Medulla oblongata (tissue), 1 donor: ENCODE measurements around the gene ZSWIM6.
"Not testable (repeated sequence)": the region's sequence is repeated elsewhere in the genome, so short reads cannot be mapped to it uniquely, and the experiment has no call there.

Experiments used
- DNase-seq: peaks from one replicate; pipeline ENCODE4 v3.0.0-alpha.2; 2015; ENCODE audit errors: extremely low spot score

The ZSWIM6 gene

GRCh38 chr5:61363401-61364114 lies 31.5 kb downstream of the ZSWIM6 start:
- DNase-seq: no peak

- no peak for DNase-seq
Observed at GRCh38 chr5:61366497-61367240, 34.6 kb downstream of the ZSWIM6 start.

- no peak for DNase-seq
Observed at GRCh38 chr5:61370506-61370905, 38.4 kb downstream of the ZSWIM6 start.

- no peak for DNase-seq
Observed at GRCh38 chr5:61371474-61371873, 39.4 kb downstream of the ZSWIM6 start.

DNA sequence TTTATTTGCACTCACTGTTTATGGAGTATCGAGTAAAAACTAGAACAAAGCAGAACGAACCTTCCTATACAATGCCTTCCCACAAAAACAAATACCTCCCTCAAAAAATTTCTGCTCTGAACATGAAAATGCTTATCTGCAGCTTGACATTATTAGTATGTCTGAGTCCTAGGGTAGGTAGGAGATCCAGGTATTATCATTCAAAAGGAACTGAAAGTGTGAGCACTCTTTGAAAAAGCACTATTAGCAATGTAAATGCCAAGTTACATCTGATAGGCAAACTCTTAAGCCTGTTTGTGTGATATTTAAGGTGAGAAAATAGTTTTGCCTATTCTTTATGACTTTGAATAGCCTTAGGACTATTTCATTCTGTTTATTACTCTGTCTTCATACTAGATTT lies 47.6 kb downstream of the ZSWIM6 start:
- DNase-seq: no peak

- DNase-seq: no peak
Observed at GRCh38 chr5:61381968-61382367, 49.9 kb downstream of the ZSWIM6 start.

- no peak for DNase-seq
Observed at GRCh38 chr5:61385627-61386026, 53.6 kb downstream of the ZSWIM6 start.

DNA sequence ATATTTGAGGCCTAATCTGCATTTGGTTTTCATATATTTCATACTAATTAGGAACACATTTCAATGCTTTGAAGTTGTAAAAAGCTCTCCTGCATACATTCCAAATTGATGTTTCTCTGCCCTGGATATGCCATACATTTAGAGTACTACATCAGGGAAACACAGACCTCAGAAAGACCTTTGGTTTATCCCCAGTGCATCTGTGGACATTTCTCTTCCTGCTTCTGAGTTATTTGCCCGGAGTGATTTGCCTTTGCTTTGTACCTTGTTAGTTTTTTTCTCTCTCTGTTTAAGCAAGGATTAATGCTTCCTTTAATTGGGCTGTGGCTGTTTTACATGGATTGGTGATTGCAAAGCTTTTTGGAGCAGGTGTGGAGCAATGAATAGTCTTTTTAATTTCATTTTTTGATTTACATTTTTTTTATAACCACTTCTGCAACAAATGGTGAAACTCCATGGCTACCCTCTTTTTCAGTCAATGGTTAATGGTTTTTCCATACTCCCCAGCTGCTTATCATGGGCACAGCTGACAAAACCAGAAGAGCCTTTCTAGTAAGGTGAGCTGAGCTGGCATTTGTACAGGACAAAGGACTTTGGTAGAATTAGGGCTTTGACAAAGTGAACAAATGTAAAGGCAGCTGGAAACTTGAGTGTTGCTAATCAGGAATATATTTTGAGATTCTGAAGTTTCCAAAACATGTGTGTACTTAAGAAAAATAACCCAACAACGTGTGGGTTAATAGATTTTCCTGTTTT lies 54.2 kb downstream of the ZSWIM6 start:
- DNase-seq: no peak

DNA sequence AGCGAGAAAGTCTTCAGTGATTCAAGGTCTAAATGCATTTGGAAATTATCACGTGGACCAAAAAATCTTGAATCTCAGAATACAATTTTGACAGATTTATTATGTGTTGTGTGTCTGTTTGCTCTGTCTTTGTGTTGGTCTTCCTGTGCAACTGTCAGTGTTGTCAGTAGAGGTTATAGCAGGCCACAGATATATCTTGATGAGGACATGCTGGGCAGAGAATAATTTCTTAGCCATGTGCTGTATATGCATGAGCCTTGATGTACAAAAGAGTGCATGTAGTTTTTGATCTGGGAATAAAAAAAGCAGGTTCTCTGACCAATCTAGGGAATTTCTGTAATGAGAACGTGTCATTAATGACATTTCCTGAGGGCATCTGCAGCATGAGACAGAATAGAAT lies 57.6 kb downstream of the ZSWIM6 start:
- DNase-seq: no peak

DNA sequence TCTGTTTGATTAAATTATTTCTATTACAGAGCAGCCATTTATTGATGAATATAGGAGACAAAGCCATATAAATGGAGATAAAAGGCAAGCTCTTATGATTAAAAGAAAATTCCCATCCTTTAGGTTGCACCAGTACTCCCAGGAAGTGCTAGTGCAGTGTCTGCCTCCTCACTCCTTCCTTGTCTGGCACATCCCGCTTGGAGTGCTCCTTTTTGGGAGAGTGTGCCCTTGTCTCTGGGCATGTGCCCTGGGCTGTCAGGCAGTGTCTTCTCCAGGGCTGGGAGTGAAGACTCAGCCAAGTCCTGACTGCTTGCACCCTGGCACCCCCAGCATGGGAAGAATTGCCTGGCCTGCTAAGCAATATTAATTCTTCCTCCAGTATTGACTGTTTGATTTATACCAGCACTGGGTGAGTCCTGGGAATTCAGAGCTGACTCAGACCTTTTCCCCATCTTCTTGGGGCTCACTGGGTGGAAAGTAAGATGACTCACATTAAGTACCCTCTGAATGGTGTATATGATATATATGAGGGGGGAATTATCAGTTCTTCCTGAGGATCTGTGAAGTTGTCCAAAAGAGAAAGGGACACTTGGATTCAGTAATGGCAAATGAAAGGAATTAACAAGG lies 62.1 kb downstream of the ZSWIM6 start:
- DNase-seq: no peak

DNA sequence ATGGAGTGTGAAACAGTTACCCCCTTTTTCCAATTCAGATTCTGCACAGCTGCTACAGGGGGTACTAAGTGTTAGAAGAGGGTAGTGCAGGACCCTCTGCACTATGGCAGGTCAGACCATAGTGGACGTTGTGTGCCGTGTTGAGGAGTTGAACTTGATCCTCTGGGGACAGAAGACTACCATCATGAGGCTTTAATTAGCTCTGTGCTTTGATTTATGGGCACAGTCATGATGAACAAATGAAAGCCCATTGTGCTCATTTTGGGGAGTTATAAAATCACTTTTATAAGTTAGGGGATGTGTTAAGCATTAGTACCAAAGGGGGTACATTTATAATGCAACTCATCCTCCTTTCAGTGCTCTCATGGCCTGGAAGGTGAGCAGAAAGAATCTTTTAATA lies 62.7 kb downstream of the ZSWIM6 start:
- DNase-seq: no peak

DNA sequence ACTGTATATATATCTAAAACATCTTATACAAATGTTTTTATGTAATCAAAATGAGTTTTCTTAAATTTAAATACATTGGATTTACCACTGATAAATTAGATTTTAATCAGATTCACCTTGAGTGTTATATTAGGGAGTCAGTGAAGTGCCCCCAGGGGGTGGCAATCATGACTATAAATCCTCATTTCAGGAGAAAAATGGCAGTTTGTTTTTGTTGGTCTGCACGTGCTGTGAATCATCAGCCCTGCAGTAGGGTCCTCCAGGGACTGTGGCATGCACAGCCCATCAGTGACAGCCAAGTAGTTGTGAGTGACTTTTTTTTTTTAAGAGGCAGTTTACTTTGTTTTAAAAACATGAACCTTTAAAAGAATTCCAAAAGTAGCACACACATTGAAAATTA lies 65.2 kb downstream of the ZSWIM6 start:
- no peak for DNase-seq

GRCh38 chr5:61397937-61398336 lies 65.9 kb downstream of the ZSWIM6 start:
- DNase-seq: no peak

DNA sequence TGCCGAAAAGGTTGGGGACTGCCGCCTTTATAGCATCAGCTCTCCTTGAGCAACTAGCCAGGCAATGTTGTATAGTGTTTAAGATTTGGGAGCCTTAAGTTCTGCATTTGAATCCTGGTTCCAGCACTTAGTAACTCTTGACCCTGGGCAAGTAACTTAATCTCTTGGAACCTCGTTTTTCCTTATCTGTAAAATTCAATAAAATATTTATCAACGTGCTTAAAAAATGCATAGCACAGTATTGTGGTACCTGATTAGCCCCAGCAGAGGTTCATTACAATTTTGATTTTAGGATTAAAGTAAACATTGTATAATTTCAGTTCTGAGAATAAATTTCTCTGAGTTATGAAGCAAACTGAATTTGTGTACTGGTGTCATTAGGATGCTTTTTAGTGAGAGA lies 66.4 kb downstream of the ZSWIM6 start:
- DNase-seq: no peak

- DNase-seq: no peak
Observed at GRCh38 chr5:61399679-61400078, 67.6 kb downstream of the ZSWIM6 start.

DNA sequence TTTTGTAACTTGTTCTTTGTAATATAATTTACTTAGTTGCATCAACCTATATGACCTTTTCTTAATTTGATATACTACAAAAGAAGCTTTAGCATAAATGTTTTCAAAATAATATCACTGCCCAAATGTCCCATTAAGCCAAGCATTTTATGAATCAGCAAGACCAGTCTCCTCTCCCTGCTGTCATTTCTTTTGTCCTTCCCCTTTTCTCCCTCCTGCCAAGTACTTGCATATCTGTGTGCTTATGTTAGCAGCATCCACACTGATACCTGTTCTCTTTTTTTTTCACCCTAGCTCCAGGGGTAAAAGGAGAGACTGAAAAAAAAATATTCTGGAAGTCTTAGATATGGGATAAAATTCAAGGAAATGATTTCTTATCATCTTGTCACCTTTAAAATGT lies 69.7 kb downstream of the ZSWIM6 start:
- DNase-seq: no peak

DNA sequence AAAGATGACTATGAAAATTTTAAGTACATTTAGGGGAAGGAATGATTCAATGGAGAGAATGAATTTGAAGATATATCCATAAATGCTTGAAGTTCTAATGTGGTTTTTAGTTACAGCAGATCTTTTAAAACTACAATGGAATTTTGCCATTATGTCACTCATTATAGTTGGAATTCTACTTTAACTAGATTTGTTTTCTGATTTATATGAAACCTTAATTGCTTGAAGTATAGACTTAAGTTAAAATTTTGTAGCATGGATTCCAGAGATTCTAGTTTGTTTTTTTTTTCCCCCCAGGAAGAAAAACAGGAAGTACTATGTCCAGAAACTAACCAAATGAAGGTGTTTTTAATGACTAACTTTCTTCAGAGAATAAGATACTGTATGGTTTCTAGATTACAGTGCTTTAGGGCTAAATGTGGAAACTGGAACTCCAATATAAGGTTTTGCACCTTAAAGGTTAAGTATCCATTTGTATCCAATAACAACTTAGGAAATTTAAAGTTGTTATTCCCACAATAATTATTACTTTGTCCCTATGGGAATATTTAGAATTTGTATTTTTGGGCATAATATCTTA lies 70.3 kb downstream of the ZSWIM6 start:
- no peak for DNase-seq

- no peak for DNase-seq
Observed at GRCh38 chr5:61402970-61403900, 71.2 kb downstream of the ZSWIM6 start.

- DNase-seq: no peak
Observed at GRCh38 chr5:61405511-61406295, 73.6 kb downstream of the ZSWIM6 start.

DNA sequence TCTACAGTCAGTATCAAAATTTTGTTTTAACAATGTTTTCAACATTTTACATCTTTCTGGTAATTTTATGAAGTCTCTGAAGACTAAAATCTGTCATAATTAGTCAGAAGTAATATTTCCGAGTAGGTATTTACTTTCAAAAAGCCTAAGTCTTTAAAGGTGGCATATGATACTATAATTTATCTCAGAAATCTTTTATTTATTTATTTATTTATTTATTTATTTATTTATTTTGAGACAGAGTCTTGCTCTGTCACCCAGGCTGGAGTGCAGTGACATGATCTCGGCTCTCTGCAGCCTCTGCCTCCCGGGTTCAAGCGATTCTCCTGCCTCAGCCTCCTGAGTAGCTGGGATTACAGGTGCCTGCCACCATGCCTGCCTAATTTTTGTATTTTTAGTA lies 74.4 kb downstream of the ZSWIM6 start:
- DNase-seq: not testable (repeated sequence)
